Common myeloid progenitor, CD34-positive (primary cell): Measurements from ENCODE around the gene TMEM119.

ENCODE experiments used
- CTCF ChIA-PET: fragments of 350-600 bp; sonication (Branson Sonifier 250); formaldehyde crosslinking; loops from one replicate; lab custom pipeline; 2021; ENCODE audit warnings: antibody characterized with exemption; lab: Charles Lee
- POLR2A ChIA-PET: fragments of 350-600 bp; sonication (Branson Sonifier 250); formaldehyde crosslinking; loops from one replicate; lab custom pipeline; 2021; ENCODE audit warnings: antibody characterized with exemption; lab: Charles Lee
- DNase-seq, 3 donors: peaks; one replicate each; pipeline versions ENCODE4 v3.0.0 to v3.0.0-alpha.2; 2013
- H3K27ac ChIP-seq, 2 experiments: 1 replicate in 1 of 2; 2 replicates in 1 of 2; pipeline ENCODE4 v1.7.0; 2013; ENCODE audit warnings: inconsistent platforms in 2 of 2, low read length in 2 of 2, mild to moderate bottlenecking in 2 of 2, low read depth in 1 of 2, moderate library complexity in 1 of 2; ENCODE audit not compliant: severe bottlenecking in 2 of 2, insufficient read depth in 1 of 2, poor library complexity in 1 of 2
- H3K27me3 ChIP-seq, 5 experiments: replicated peaks in 2 of 5; 1 replicate in 3 of 5; 2 replicates in 2 of 5; pipeline versions ENCODE4 v1.6.1 to v1.7.0; 2013; ENCODE audit warnings: low read length in 4 of 5, mild to moderate bottlenecking in 2 of 5, moderate library complexity in 2 of 5, inconsistent platforms in 1 of 5; ENCODE audit not compliant: insufficient read depth in 5 of 5, control insufficient read depth in 4 of 5
- H3K36me3 ChIP-seq, 4 experiments: 1 replicate in 2 of 4; 2 replicates in 2 of 4; pipeline versions ENCODE4 v1.6.1 to v1.7.0; 2013; ENCODE audit warnings: low read length in 3 of 4, control low read depth in 1 of 4, mild to moderate bottlenecking in 1 of 4; ENCODE audit not compliant: control insufficient read depth in 4 of 4, insufficient read depth in 4 of 4
- H3K4me1 ChIP-seq, 4 experiments: 1 replicate in 3 of 4; 2 replicates in 1 of 4; pipeline versions ENCODE4 v1.6.1 to v1.7.1; 2013; ENCODE audit warnings: low read length in 3 of 4, mild to moderate bottlenecking in 3 of 4, control low read depth in 1 of 4, inconsistent platforms in 1 of 4, moderate library complexity in 1 of 4; ENCODE audit not compliant: control insufficient read depth in 4 of 4, insufficient read depth in 4 of 4; ENCODE audit errors: control extremely low read depth in 1 of 4
- H3K4me3 ChIP-seq, 7 experiments: 1 replicate in 4 of 7; 2 replicates in 3 of 7; pipeline versions ENCODE4 v1.5.1 to v1.7.0; 2013; ENCODE audit warnings: mild to moderate bottlenecking in 7 of 7, low read length in 6 of 7, moderate library complexity in 6 of 7, inconsistent platforms in 2 of 7, low read depth in 2 of 7, control low read depth in 1 of 7; ENCODE audit not compliant: insufficient read depth in 4 of 7, control insufficient read depth in 1 of 7; ENCODE audit errors: extremely low read depth in 1 of 7
- H3K9me3 ChIP-seq, 5 experiments: 1 replicate in 4 of 5; 2 replicates in 1 of 5; pipeline versions ENCODE4 v1.6.1 to v1.7.1; 2013; ENCODE audit warnings: low read length in 4 of 5, mild to moderate bottlenecking in 2 of 5, inconsistent platforms in 1 of 5, low read depth in 1 of 5, moderate library complexity in 1 of 5; ENCODE audit not compliant: control insufficient read depth in 4 of 5, insufficient read depth in 2 of 5; ENCODE audit errors: control extremely low read depth in 1 of 5
- WGBS: methylation state at CpG from one replicate; pipeline ENCODE4 v1.1.5; 2013; ENCODE audit not compliant: insufficient coverage; 5-methylcytosine and 5-hydroxymethylcytosine counted together

TMEM119 gene

GRCh38 chr12:108606492-108606891 is 8.6 kb upstream of the TMEM119 start:
- no peaks in the 10 kb centered on the region for H3K27me3 ChIP-seq
- CTCF ChIA-PET: interaction anchor here (4.0 kb wide), 1 partner anchor 11 kb away, joined by 32 read pairs; no protein-coding TSS in a partner anchor
- no peak for DNase-seq
- H3K4me3 ChIP-seq: no peak overlapping the region
- no peaks in the 10 kb centered on the region for H3K9me3 ChIP-seq
- H3K27ac ChIP-seq: no peak overlapping the region
- peaks cover 0 to 18% (median 11%) of the 10 kb centered on the region in 4 experiments for H3K4me1 ChIP-seq
- POLR2A ChIA-PET: no interaction called here
- WGBS: 98% methylated on average over 5 of the region's 9 CpGs
- H3K36me3 ChIP-seq: no peaks in the 10 kb centered on the region

GRCh38 chr12:108605690-108606406 is 8.0 kb upstream of the TMEM119 start:
- Histone ChIP-seq H3K27ac (no peak overlapping the region), H3K9me3 (no peaks in the 10 kb centered on the region), H3K27me3 (no peaks in the 10 kb centered on the region), H3K36me3 (no peaks in the 10 kb centered on the region), H3K4me1 (peaks cover 0 to 18% (median 11%) of the 10 kb centered on the region in 4 experiments), H3K4me3 (no peak overlapping the region)
- ChIA-PET POLR2A (no interaction called here), CTCF (interaction anchor here (4.0 kb wide), 1 partner anchor 11 kb away, joined by 32 read pairs; no protein-coding TSS in a partner anchor)
- 90% methylated on average over 4 of the region's 4 CpGs for WGBS
- no peak for DNase-seq

GRCh38 chr12:108605000-108605689 is 7.3 kb upstream of the TMEM119 start:
- no peak overlapping the region for H3K4me3 ChIP-seq
- peaks cover 0 to 15% (median 9%) of the 10 kb centered on the region in 4 experiments for H3K4me1 ChIP-seq
- ChIA-PET POLR2A (no interaction called here), CTCF (interaction anchor here (1.0 to 2.6 kb wide), 2 partner anchors 13 to 40 kb away, joined by 3 to 13 read pairs; no protein-coding TSS in a partner anchor)
- H3K36me3 ChIP-seq: no peaks in the 10 kb centered on the region
- no peak overlapping the region for H3K27ac ChIP-seq
- DNase-seq: peak in 2 of 3 donors; percentile 43 to 55
- no CpG with 5 or more reads among the region's 3 CpGs for WGBS
- no peaks in the 10 kb centered on the region for H3K27me3 ChIP-seq
- no peaks in the 10 kb centered on the region for H3K9me3 ChIP-seq

GRCh38 chr12:108604208-108604941 is 6.5 kb upstream of the TMEM119 start:
- Histone ChIP-seq H3K4me3 (no peak overlapping the region), H3K27me3 (no peaks in the 10 kb centered on the region), H3K36me3 (no peaks in the 10 kb centered on the region), H3K27ac (no peak overlapping the region), H3K9me3 (no peaks in the 10 kb centered on the region), H3K4me1 (peaks cover 0 to 8% (median 2%) of the 10 kb centered on the region in 4 experiments)
- DNase-seq: no peak
- ChIA-PET POLR2A (interaction anchor here (0.5 kb wide), 1 partner anchor 277 kb away, joined by 3 read pairs; no protein-coding TSS in a partner anchor), CTCF (interaction anchor here (1.0 to 2.6 kb wide), 3 partner anchors 13 to 40 kb away, joined by 3 to 13 read pairs (median 4); no protein-coding TSS in a partner anchor)
- 77% methylated on average over 14 of the region's 14 CpGs for WGBS

- ChIA-PET CTCF (interaction anchor here (1.0 to 2.6 kb wide), 2 partner anchors 14 to 37 kb away, joined by 4 to 13 read pairs; no protein-coding TSS in a partner anchor), POLR2A (no interaction called here)
- DNase-seq: no peak
- WGBS: 96% methylated on average over 3 of the region's 4 CpGs
- no peaks in the 10 kb centered on the region for H3K9me3 ChIP-seq
- H3K36me3 ChIP-seq: no peaks in the 10 kb centered on the region
- no peak overlapping the region for H3K27ac ChIP-seq
- no peak overlapping the region for H3K4me3 ChIP-seq
- peaks cover 0 to 3% (median 0%) of the 10 kb centered on the region in 4 experiments for H3K4me1 ChIP-seq
- H3K27me3 ChIP-seq: no peaks in the 10 kb centered on the region
These were observed 5.9 kb upstream of the TMEM119 start for GRCh38 chr12:108603743-108604142.

GRCh38 chr12:108602976-108603704 is 5.3 kb upstream of the TMEM119 start:
- no peak overlapping the region for H3K27ac ChIP-seq
- no peak for DNase-seq
- no peaks in the 10 kb centered on the region for H3K27me3 ChIP-seq
- POLR2A ChIA-PET: no interaction called here
- CTCF ChIA-PET: interaction anchor here (1.0 to 2.6 kb wide), 2 partner anchors 15 to 37 kb away, joined by 4 to 13 read pairs; no protein-coding TSS in a partner anchor
- WGBS: 94% methylated on average over 12 of the region's 15 CpGs
- no peaks in the 10 kb centered on the region for H3K36me3 ChIP-seq
- H3K4me3 ChIP-seq: no peak overlapping the region
- H3K4me1 ChIP-seq: peaks cover 0 to 2% (median 0%) of the 10 kb centered on the region in 4 experiments
- H3K9me3 ChIP-seq: no peaks in the 10 kb centered on the region
